ENCODE results near the gene LSMEM2.
"Not testable (repeated sequence)": the region's sequence is repeated elsewhere in the genome, so short reads cannot be mapped to it uniquely, and the experiment has no call there.

Gene LSMEM2

GRCh38 chr3:50245831-50246516 is 32.9 kb upstream of the LSMEM2 start:
- peak; percentile 91 for DNase-seq (ENCODE audit: low spot score)

GRCh38 chr3:50246517-50246954 is 32.4 kb upstream of the LSMEM2 start:
- peak; percentile 92 for DNase-seq (ENCODE audit: low spot score)

GRCh38 chr3:50248387-50248786 is 30.5 kb upstream of the LSMEM2 start:
- peak; percentile 82 for DNase-seq (ENCODE audit: low spot score)

- no peak for DNase-seq (ENCODE audit: low spot score)
These were observed 29.4 kb upstream of the LSMEM2 start for GRCh38 chr3:50249457-50249856.

GRCh38 chr3:50250514-50250913 is 28.4 kb upstream of the LSMEM2 start:
- DNase-seq (ENCODE audit: low spot score) = no peak

GRCh38 chr3:50251220-50251619 is 27.7 kb upstream of the LSMEM2 start:
- no peak for DNase-seq (ENCODE audit: low spot score)

- DNase-seq (ENCODE audit: low spot score) = peak; percentile 84
These were observed 24.2 kb upstream of the LSMEM2 start for GRCh38 chr3:50254577-50255250.

GRCh38 chr3:50255251-50255615 is 23.7 kb upstream of the LSMEM2 start:
- DNase-seq (ENCODE audit: low spot score) = no peak

- no peak for DNase-seq (ENCODE audit: low spot score)
These were observed 21.7 kb upstream of the LSMEM2 start for GRCh38 chr3:50256978-50257890.

- no peak for DNase-seq (ENCODE audit: low spot score)
These were observed 20.7 kb upstream of the LSMEM2 start for GRCh38 chr3:50258029-50258680.

- DNase-seq (ENCODE audit: low spot score) = no peak
These were observed 19.9 kb upstream of the LSMEM2 start for GRCh38 chr3:50258979-50259378.

GRCh38 chr3:50259432-50260026 is 19.4 kb upstream of the LSMEM2 start:
- no peak for DNase-seq (ENCODE audit: low spot score)

- DNase-seq (ENCODE audit: low spot score) = peak; percentile 88
These were observed 18.6 kb upstream of the LSMEM2 start for GRCh38 chr3:50260027-50260941.

GRCh38 chr3:50260942-50261441 is 17.9 kb upstream of the LSMEM2 start:
- DNase-seq (ENCODE audit: low spot score) = no peak

GRCh38 chr3:50261505-50261904 is 17.4 kb upstream of the LSMEM2 start:
- DNase-seq (ENCODE audit: low spot score) = no peak

GRCh38 chr3:50262200-50262599 is 16.7 kb upstream of the LSMEM2 start:
- DNase-seq (ENCODE audit: low spot score) = not testable (repeated sequence)

GRCh38 chr3:50262778-50263177 is 16.1 kb upstream of the LSMEM2 start:
- no peak for DNase-seq (ENCODE audit: low spot score)

GRCh38 chr3:50263478-50264382 is 15.2 kb upstream of the LSMEM2 start:
- DNase-seq (ENCODE audit: low spot score) = no peak

GRCh38 chr3:50264383-50264963 is 14.4 kb upstream of the LSMEM2 start:
- DNase-seq (ENCODE audit: low spot score) = no peak

Data from kidney capillary endothelial cell (primary cell).